HL-60/S4 treated with retinoic acid at 250 ng/mL for 4 days and 3 days (cell line): ENCODE data around the gene ELAVL4.
"Not testable (repeated sequence)": the region's sequence is repeated elsewhere in the genome, so short reads cannot be mapped to it uniquely, and the experiment has no call there.

ENCODE experiments used
- in situ Hi-C: fragments of 300-500 bp; cut with MboI; formaldehyde crosslinking; loops from 2 replicates; pipeline ENCODE4 v1.7.0; 2022; ENCODE audit warnings: low sequenced_read_pairs

ELAVL4 gene

GRCh38 chr1:50123071-50123470 lies 14.4 kb downstream of the ELAVL4 start:
- in situ Hi-C loops: no loop called here

- in situ Hi-C loops: no loop called here
Observed at GRCh38 chr1:50126927-50127715, 18.4 kb downstream of the ELAVL4 start.

GRCh38 chr1:50129201-50129600 lies 20.5 kb downstream of the ELAVL4 start:
- in situ Hi-C loops: no loop called here

- in situ Hi-C loops: no loop called here
Observed at GRCh38 chr1:50132347-50132894, 23.7 kb downstream of the ELAVL4 start.

- in situ Hi-C loops: no loop called here
Observed at GRCh38 chr1:50135716-50136115, 27.0 kb downstream of the ELAVL4 start.

- in situ Hi-C loops: no loop called here
Observed at GRCh38 chr1:50139339-50140181, 30.8 kb downstream of the ELAVL4 start.

GRCh38 chr1:50140182-50140447 lies 31.4 kb downstream of the ELAVL4 start:
- in situ Hi-C loops: no loop called here

GRCh38 chr1:50147191-50147850 lies 38.6 kb downstream of the ELAVL4 start:
- in situ Hi-C loops: no loop called here

GRCh38 chr1:50148142-50148923 lies 39.6 kb downstream of the ELAVL4 start:
- in situ Hi-C loops: no loop called here

GRCh38 chr1:50152236-50152635 lies 43.5 kb downstream of the ELAVL4 start:
- in situ Hi-C loops: no loop called here

GRCh38 chr1:50155541-50155940 lies 46.8 kb downstream of the ELAVL4 start:
- in situ Hi-C loops: no loop called here

GRCh38 chr1:50156241-50157010 lies 47.7 kb downstream of the ELAVL4 start:
- in situ Hi-C loops: no loop called here

- in situ Hi-C loops: no loop called here
Observed at GRCh38 chr1:50157306-50157941, 48.7 kb downstream of the ELAVL4 start.

- in situ Hi-C loops: no loop called here
Observed at GRCh38 chr1:50158421-50158820, 49.7 kb downstream of the ELAVL4 start.

- in situ Hi-C loops: no loop called here
Observed at GRCh38 chr1:50163680-50164079, 55.0 kb downstream of the ELAVL4 start.

- in situ Hi-C loops: not testable (repeated sequence)
Observed at GRCh38 chr1:50166351-50166750, 57.6 kb downstream of the ELAVL4 start.

GRCh38 chr1:50172299-50172698 lies 63.6 kb downstream of the ELAVL4 start:
- in situ Hi-C loops: no loop called here

GRCh38 chr1:50174101-50174500 lies 65.4 kb downstream of the ELAVL4 start:
- in situ Hi-C loops: no loop called here
